SK-N-SH treated with all-trans-retinoic acid at 6 μM for 48 hours (cell line): ENCODE results near the gene ASF1A.

Source experiments
- BACH2 ChIP-seq: fragments of 250-450 bp; sonication (Bioruptor Pico); IDR thresholded peaks from 2 replicates; pipeline ENCODE4 v1.9.0; 2021; ENCODE audit warnings: mild to moderate bottlenecking, borderline replicate concordance
- CSDC2 ChIP-seq: fragments of 250-450 bp; sonication (Bioruptor Pico); IDR thresholded peaks from 2 replicates; pipeline ENCODE4 v1.5.0; 2020; ENCODE audit warnings: mild to moderate bottlenecking, moderate library complexity
- OSR1 ChIP-seq: fragments of 250-450 bp; sonication (Bioruptor Pico); IDR thresholded peaks from 2 replicates; pipeline ENCODE4 v1.8.0; 2022; ENCODE audit warnings: moderate library complexity, mild to moderate bottlenecking, inconsistent platforms
- PATZ1 ChIP-seq: fragments of 250-450 bp; sonication (Bioruptor Pico); IDR thresholded peaks from 2 replicates; pipeline ENCODE4 v1.8.0; 2020; ENCODE audit warnings: mild to moderate bottlenecking, moderate library complexity, borderline replicate concordance
- SNAI2 ChIP-seq: fragments of 250-450 bp; sonication (Bioruptor Pico); IDR thresholded peaks from 2 replicates; pipeline ENCODE4 v1.5.0; 2020; ENCODE audit warnings: mild to moderate bottlenecking, moderate library complexity
- TOX ChIP-seq: fragments of 250-450 bp; sonication (Bioruptor Pico); IDR thresholded peaks from 2 replicates; pipeline ENCODE4 v1.8.0; 2021; ENCODE audit warnings: mild to moderate bottlenecking, moderate library complexity, borderline replicate concordance
- TSHZ2 ChIP-seq: fragments of 250-450 bp; sonication (Bioruptor Pico); IDR thresholded peaks from 2 replicates; pipeline ENCODE4 v1.5.0; 2020; ENCODE audit warnings: mild to moderate bottlenecking, moderate library complexity
- ZFP3 ChIP-seq: fragments of 250-450 bp; sonication (Bioruptor Pico); IDR thresholded peaks from 2 replicates; pipeline ENCODE4 v1.5.0; 2020; ENCODE audit warnings: mild to moderate bottlenecking, moderate library complexity
- ZFP30 ChIP-seq: fragments of 450-650 bp; formaldehyde crosslinking; IDR thresholded peaks from 2 replicates; pipeline ENCODE4 v1.5.0; 2022; ENCODE audit warnings: mild to moderate bottlenecking, moderate library complexity
- ZNF565 ChIP-seq: fragments of 450-650 bp; formaldehyde crosslinking; conservative IDR thresholded peaks from 2 replicates; pipeline ENCODE4 v1.5.0; 2020; ENCODE audit warnings: low read depth, mild to moderate bottlenecking, moderate library complexity
- TF ChIP-seq, protein P1 (sequence below): fragments of 250-450 bp; sonication (Bioruptor Pico); IDR thresholded peaks from 2 replicates; pipeline ENCODE4 v1.5.1; 2020; ENCODE audit warnings: low read depth, mild to moderate bottlenecking, moderate library complexity

- TF ChIP-seq TOX (CRISPR knock-in tag) (no peak), PATZ1 (CRISPR knock-in tag) (no peak), ZFP3 (no peak), SNAI2 (CRISPR knock-in tag) (no peak), ZFP30 (no peak), ZNF565 (CRISPR knock-in tag) (no peak), CSDC2 (no peak), TSHZ2 (CRISPR knock-in tag) (no peak), BACH2 (CRISPR knock-in tag) (no peak), OSR1 (CRISPR knock-in tag) (no peak)
- TF ChIP-seq, protein P1, sequence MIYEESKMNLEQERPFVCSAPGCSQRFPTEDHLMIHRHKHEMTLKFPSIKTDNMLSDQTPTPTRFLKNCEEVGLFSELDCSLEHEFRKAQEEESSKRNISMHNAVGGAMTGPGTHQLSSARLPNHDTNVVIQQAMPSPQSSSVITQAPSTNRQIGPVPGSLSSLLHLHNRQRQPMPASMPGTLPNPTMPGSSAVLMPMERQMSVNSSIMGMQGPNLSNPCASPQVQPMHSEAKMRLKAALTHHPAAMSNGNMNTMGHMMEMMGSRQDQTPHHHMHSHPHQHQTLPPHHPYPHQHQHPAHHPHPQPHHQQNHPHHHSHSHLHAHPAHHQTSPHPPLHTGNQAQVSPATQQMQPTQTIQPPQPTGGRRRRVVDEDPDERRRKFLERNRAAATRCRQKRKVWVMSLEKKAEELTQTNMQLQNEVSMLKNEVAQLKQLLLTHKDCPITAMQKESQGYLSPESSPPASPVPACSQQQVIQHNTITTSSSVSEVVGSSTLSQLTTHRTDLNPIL (CRISPR knock-in tag), result no peak
These were observed 42.2 kb downstream of the ASF1A start for GRCh38 chr6:118935978-118936703.
